Activated naive CD8-positive, alpha-beta T cell treated with anti-CD3 and anti-CD28 coated beads, Interleukin-2, amount 50 U/mL, for 24 hours (primary cell): ENCODE results near the gene TPI1.
A peak's percentile ranks its signal among the peaks of the same experiment; 100 is the strongest.

Experiments
- ATAC-seq: fragments of 150-1000 bp; cut with Tn5 transposase; one replicate; pipeline ENCODE4 v1.10.0; 2021
- DNase-seq: peaks from one replicate; pipeline ENCODE4 v3.0.0; 2021
- H3K27ac Mint-ChIP-seq: one replicate; pipeline ENCODE4 v1.8.0; 2021; ENCODE audit warnings: mild to moderate bottlenecking, mixed read lengths
- H3K27me3 Mint-ChIP-seq: one replicate; pipeline ENCODE4 v1.8.0; 2021; ENCODE audit warnings: mixed read lengths
- H3K36me3 Mint-ChIP-seq: one replicate; pipeline ENCODE4 v1.8.0; 2021; ENCODE audit warnings: low read depth, mixed read lengths
- H3K4me1 Mint-ChIP-seq: one replicate; pipeline ENCODE4 v1.8.0; 2021; ENCODE audit warnings: mixed read lengths
- H3K4me3 Mint-ChIP-seq: one replicate; pipeline ENCODE4 v1.8.0; 2021; ENCODE audit warnings: mild to moderate bottlenecking, moderate library complexity, mixed read lengths
- H3K9me3 Mint-ChIP-seq: one replicate; pipeline ENCODE4 v1.8.0; 2021; ENCODE audit warnings: mixed read lengths

Gene TPI1

DNA sequence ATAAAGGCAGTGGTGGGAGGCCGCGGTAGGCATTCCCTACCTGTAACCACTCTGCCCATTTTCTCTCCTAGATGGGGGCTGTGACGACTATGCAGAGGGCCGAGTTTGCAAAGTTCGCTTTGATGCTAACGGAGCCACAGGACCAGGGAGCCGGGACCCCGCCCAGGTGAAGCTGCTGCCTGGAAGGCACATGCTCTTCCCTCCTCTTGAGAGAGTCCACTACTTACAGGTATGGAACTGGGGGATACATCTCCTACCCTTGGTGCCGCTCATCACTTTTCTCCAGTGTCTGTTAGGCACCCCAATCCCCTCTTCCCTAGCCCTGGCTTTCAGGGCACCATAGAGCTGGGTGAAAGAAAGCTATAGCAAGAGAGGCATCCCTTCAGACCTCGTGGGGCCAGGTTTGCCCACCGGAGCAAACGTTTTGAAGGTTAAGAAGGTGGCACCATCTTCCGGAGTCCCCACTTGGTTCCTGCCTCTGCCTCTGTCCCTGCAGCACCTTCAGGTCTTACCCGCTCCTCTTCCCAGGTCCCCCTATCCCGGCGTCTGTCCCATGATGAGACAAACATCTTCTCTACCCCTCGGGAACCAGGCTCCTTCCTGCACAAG lies 41.1 kb upstream of the TPI1 start:
- peaks cover 24% of the 10 kb centered on the region for H3K4me1 Mint-ChIP-seq
- H3K27ac Mint-ChIP-seq, result no peak overlapping the region
- H3K4me3 Mint-ChIP-seq, result no peak overlapping the region
- peaks cover 71% of the 10 kb centered on the region for H3K27me3 Mint-ChIP-seq
- no peak for DNase-seq
- H3K36me3 Mint-ChIP-seq, result no peaks in the 10 kb centered on the region
- no peak for ATAC-seq
- H3K9me3 Mint-ChIP-seq, result no peaks in the 10 kb centered on the region

- Mint-ChIP-seq H3K4me3 (peak overlapping the region; percentile 53), H3K36me3 (no peaks in the 10 kb centered on the region), H3K9me3 (no peaks in the 10 kb centered on the region), H3K27me3 (peaks cover 69% of the 10 kb centered on the region), H3K4me1 (peaks cover 23% of the 10 kb centered on the region), H3K27ac (peak overlapping the region; percentile 64)
- DNase-seq (no peak), ATAC-seq (no peak)
Measured at GRCh38 chr12:6826734-6827436, 40.4 kb upstream of the TPI1 start.

DNA sequence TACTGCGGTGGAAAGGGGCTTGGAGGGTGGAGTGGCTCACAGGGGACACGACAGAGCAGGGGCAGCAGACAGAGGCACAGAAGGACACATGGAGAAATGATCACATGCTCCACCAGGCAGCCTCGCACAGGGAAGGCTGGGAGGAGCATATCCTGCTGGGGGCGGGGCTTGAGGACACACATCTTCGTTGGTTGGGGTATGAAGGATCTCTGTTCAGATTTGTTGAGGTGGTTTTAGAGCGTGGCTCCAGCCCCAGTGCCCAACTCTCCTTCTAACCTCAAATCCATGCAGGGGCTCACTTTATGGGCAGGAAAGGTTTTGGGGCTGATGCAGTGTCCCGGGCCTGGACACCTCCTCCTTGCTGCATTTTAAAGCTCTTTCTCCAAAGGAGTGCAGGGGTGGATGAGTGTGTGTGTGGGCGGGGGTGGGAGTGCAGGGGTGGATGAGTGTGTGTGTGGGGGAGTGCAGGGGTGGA lies 39.9 kb upstream of the TPI1 start:
- Mint-ChIP-seq H3K4me3 (peak overlapping the region; percentile 53), H3K27ac (peak overlapping the region; percentile 64), H3K36me3 (no peaks in the 10 kb centered on the region), H3K4me1 (peaks cover 17% of the 10 kb centered on the region), H3K9me3 (no peaks in the 10 kb centered on the region), H3K27me3 (peaks cover 64% of the 10 kb centered on the region)
- DNase-seq (peak; percentile 69), ATAC-seq (no peak)

DNA sequence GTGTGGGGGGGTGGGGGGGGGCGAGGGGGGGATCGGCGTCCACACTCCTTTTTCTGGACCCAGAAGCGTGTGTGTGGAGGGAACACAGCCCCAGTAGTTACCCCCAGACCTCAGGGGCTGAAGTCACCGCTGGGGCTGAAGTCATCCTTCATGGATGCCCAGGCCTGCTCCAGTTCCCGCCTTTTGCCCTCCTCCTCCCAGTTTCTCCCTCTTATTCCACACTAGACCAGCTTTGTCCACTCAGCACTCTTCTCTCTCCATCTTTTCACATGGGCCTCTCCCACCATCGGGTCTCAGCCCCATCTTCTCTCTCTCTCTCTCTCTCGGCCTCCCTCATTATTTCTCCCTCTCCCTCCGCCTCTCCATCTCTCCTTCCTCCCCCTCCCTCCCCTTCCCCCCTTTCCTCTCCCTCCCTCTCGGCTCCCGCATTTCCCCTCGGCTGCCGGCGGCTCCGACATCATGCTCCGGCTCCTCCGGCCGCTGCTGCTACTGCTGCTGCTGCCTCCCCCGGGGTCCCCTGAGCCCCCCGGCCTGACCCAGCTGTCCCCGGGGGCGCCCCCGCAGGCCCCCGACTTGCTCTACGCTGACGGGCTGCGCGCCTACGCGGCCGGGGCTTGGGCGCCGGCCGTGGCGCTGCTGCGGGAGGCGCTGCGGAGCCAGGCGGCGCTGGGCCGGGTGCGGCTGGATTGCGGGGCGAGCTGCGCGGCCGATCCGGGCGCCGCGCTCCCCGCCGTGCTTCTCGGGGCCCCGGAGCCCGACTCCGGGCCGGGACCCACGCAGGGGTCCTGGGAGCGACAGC lies 39.1 kb upstream of the TPI1 start, which contains the start of gene P3H3:
P3H3 (plus strand) TSS at position 426 of the 799 bp plus-strand sequence; CDS start at position 460, 34 bp downstream.
- Mint-ChIP-seq H3K27me3 (peaks cover 57% of the 10 kb centered on the region), H3K36me3 (no peaks in the 10 kb centered on the region), H3K4me3 (peak within 1 kb of the TSS; percentile 67), H3K27ac (peak within 1 kb of the TSS; percentile 64), H3K4me1 (peaks cover 17% of the 10 kb centered on the region), H3K9me3 (no peaks in the 10 kb centered on the region)
- ATAC-seq (peak; percentile 18), DNase-seq (no peak)

DNA sequence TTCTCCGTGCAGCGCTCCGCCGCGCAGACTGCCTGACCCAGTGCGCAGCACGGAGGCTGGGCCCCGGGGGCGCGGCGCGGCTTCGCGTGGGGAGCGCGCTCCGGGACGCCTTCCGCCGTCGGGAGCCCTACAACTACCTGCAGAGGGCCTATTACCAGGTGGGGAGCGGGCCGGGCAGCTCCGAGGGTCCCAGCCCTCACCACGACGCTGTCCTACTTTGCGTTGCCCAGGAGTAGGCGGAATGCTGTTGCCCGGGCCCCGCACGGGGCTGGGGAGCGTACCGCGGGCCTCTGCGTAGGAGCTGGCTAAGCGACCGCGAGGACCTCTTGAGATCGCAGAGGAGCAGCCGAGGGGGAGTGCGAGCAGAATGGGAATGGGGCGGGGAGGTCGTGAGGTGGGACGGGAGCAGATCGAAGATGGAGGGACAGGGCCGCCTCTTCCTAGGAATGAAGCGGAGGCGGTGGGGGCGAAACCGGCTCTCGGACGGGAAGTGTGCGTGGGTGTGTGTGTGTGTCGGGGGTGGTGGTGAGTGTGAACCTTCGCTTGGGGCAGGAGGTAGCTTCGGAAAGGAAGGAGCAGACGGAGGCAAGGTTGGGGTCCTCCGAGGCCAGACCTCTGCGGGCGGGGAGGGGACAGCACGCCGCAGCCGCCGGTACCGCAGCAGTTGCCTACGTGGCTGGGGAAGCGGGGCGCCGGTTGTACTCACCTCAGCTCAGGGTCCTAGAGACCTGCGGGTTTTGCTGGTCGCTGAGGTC lies 38.4 kb upstream of the TPI1 start:
- Mint-ChIP-seq H3K4me1 (peaks cover 17% of the 10 kb centered on the region), H3K9me3 (no peaks in the 10 kb centered on the region), H3K4me3 (peak overlapping the region; percentile 67), H3K27ac (peak overlapping the region; percentile 56), H3K27me3 (peaks cover 51% of the 10 kb centered on the region), H3K36me3 (no peaks in the 10 kb centered on the region)
- peak; percentile 47 for ATAC-seq
- DNase-seq, result peak; percentile 34

DNA sequence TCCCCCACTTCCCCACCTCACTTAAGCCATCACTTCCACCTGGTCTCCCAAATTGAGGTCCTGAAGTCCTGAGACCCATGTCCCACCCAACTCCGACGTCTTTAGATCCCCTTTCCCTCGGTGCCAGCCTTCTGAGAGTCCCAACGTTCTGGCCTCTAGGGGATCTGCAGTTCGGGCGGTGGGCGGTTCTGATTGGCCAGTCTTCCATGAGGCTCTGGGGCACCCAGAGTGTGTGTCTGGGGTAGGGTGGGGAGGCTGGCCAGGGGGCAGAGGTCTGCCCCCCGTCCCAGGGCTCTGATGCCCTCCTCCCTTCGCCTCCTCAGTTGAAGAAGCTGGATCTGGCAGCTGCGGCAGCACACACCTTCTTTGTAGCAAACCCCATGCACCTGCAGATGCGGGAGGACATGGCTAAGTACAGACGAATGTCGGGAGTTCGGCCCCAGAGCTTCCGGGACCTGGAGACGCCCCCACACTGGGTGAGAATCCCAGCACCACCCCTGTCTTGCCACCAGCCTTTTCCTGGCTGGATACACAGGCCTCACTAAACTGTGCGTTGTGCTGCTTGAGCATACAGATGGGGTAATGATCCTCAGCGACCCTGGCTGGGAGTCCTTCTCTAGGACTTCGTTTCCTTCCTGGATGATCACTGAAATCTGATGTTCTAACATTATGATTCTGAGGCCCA lies 37.7 kb upstream of the TPI1 start:
- Mint-ChIP-seq H3K4me1 (peaks cover 20% of the 10 kb centered on the region), H3K36me3 (no peaks in the 10 kb centered on the region), H3K4me3 (peak overlapping the region; percentile 67), H3K27ac (no peak overlapping the region), H3K9me3 (no peaks in the 10 kb centered on the region), H3K27me3 (peaks cover 46% of the 10 kb centered on the region)
- DNase-seq (no peak), ATAC-seq (no peak)

DNA sequence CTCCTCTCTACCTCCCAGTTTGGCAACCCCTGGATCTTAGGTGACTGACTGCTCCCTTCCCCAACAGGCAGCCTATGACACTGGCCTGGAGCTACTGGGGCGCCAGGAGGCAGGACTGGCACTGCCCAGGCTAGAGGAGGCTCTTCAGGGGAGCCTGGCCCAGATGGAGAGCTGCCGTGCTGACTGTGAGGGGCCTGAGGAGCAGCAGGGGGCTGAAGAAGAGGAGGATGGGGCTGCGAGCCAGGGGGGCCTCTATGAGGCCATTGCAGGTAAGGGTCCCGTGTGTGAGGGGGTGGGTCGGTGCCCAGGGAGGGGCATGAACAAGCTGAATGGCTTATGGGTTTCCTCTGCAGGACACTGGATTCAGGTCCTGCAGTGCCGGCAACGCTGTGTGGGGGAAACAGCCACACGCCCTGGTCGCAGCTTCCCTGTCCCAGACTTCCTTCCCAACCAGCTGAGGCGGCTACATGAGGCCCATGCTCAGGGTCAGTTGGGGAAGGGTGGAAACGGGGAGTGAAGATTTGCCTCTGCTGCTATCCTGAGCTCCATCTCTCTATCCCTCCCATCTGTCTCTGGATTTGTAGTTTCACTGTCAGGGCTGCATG lies 36.9 kb upstream of the TPI1 start:
- Mint-ChIP-seq H3K9me3 (no peaks in the 10 kb centered on the region), H3K27ac (no peak overlapping the region), H3K4me1 (peaks cover 23% of the 10 kb centered on the region), H3K4me3 (no peak overlapping the region), H3K36me3 (no peaks in the 10 kb centered on the region), H3K27me3 (peaks cover 39% of the 10 kb centered on the region)
- no peak for DNase-seq
- no peak for ATAC-seq

DNA sequence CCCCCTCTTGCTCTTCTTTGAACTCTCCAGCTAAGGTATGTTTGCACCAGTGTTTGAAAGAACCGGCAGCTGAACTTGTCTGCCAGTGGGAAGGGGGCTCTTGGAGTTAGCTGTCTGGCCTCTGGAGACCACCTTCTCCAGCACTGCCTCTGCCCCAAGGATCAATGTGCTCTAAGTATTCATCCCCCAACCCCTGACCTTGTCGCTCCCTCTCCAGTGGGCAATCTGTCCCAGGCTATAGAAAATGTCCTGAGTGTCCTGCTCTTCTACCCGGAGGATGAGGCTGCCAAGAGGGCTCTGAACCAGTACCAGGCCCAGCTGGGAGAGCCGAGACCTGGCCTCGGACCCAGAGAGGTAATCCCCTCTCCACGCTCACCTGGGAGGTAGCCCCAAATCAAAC lies 36.3 kb upstream of the TPI1 start:
- Mint-ChIP-seq H3K27me3 (peaks cover 35% of the 10 kb centered on the region), H3K4me1 (peaks cover 21% of the 10 kb centered on the region), H3K4me3 (no peak overlapping the region), H3K36me3 (no peaks in the 10 kb centered on the region), H3K27ac (no peak overlapping the region), H3K9me3 (no peaks in the 10 kb centered on the region)
- no peak for ATAC-seq
- DNase-seq, result no peak

DNA sequence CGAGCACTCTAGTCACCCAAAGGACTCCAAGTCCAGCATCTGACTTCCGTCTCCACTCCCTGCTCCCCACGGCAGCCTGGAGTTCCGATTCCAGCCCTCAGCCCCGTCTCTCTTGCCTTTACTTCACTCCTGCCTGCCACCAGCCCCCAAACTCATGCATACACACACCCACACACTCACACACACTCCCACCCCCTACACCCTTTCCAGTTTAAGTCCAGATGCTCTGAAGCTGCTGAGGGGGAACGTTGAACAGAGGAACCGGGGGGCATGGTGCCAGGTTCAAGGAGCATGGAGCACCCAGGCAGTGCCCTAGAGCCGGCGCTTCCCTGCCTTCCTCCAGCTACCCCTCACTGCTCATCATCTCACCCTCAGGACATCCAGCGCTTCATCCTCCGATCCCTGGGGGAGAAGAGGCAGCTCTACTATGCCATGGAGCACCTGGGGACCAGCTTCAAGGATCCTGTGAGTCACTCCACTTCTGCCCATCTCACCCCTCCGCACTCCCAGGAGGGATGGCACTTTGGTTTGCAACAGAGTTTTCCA lies 35.8 kb upstream of the TPI1 start:
- H3K27ac Mint-ChIP-seq, result no peak overlapping the region
- no peak for ATAC-seq
- H3K27me3 Mint-ChIP-seq, result peaks cover 31% of the 10 kb centered on the region
- peaks cover 21% of the 10 kb centered on the region for H3K4me1 Mint-ChIP-seq
- no peak overlapping the region for H3K4me3 Mint-ChIP-seq
- H3K9me3 Mint-ChIP-seq, result no peaks in the 10 kb centered on the region
- no peak for DNase-seq
- H3K36me3 Mint-ChIP-seq, result no peaks in the 10 kb centered on the region

- ATAC-seq (no peak), DNase-seq (no peak)
- Mint-ChIP-seq H3K27ac (no peak overlapping the region), H3K36me3 (no peaks in the 10 kb centered on the region), H3K27me3 (peaks cover 25% of the 10 kb centered on the region), H3K4me3 (no peak overlapping the region), H3K9me3 (no peaks in the 10 kb centered on the region), H3K4me1 (peaks cover 20% of the 10 kb centered on the region)
Measured at GRCh38 chr12:6832125-6832524, 35.2 kb upstream of the TPI1 start.

GRCh38 chr12:6833189-6833890 lies 34.0 kb upstream of the TPI1 start:
- Mint-ChIP-seq H3K9me3 (no peaks in the 10 kb centered on the region), H3K36me3 (no peaks in the 10 kb centered on the region), H3K4me1 (peaks cover 12% of the 10 kb centered on the region), H3K27ac (no peak overlapping the region), H3K27me3 (peaks cover 17% of the 10 kb centered on the region), H3K4me3 (no peak overlapping the region)
- no peak for ATAC-seq
- no peak for DNase-seq

DNA sequence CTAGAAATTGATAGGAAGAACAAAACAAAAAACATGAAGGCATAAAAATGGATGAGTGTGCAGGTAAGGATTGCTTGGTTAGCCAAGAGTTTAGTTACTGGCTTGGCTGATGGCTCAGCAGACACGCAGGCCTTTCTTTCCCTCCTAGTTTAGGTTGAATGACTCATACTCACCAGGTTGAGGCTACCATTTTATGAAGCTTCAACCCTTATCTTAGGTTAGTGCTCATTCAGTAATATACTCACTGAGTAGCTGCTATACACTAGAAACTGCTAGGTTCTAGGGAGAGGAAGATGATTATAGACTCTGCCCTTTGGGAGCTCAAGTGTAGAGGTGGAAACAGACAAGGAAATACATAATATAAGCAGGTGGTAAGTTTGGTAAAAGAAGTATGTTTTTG lies 33.1 kb upstream of the TPI1 start:
- no peaks in the 10 kb centered on the region for H3K9me3 Mint-ChIP-seq

DNA sequence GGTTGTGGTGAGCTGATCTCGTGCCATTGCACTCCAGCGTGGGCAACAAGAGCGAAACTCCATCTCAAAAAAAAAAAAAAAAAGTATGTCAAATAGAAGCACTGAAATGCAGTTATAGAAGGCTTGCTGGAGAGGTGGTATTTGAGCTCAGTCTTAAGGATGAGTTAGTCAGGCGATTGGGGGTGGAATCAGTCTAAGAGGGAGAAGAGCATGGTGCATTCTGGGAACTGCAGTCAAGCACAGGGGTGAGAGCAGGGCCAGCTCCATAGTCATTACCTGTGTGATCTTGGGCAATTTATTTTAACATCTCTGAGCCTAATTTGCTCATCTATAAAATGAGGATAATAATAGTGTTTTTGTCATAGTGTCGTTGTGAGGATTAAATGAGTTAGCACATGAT lies 32.5 kb upstream of the TPI1 start:
- Mint-ChIP-seq H3K4me1 (peaks cover 6% of the 10 kb centered on the region), H3K27me3 (peaks cover 10% of the 10 kb centered on the region), H3K36me3 (no peaks in the 10 kb centered on the region), H3K4me3 (no peak overlapping the region), H3K9me3 (no peaks in the 10 kb centered on the region), H3K27ac (no peak overlapping the region)
- no peak for ATAC-seq
- DNase-seq, result no peak

More for the DNA sequence above, 33.1 kb upstream of the TPI1 start:
- H3K4me1 Mint-ChIP-seq, result peaks cover 8% of the 10 kb centered on the region
- H3K27ac Mint-ChIP-seq, result no peak overlapping the region
- no peak for ATAC-seq
- no peak for DNase-seq
- H3K27me3 Mint-ChIP-seq, result peaks cover 13% of the 10 kb centered on the region
- no peaks in the 10 kb centered on the region for H3K36me3 Mint-ChIP-seq
- H3K4me3 Mint-ChIP-seq, result no peak overlapping the region
